NCI-H187 treated with DMSO at 0.1 percent for 48 hours (cell line): ENCODE measurements around the gene VWCE.
"Not testable (repeated sequence)": the region's sequence is repeated elsewhere in the genome, so short reads cannot be mapped to it uniquely, and the experiment has no call there.

ENCODE experiments used
- DNase-seq: peaks from one replicate; lab custom pipeline; 2025; lab: John Stamatoyannopoulos, UW

VWCE gene

DNA sequence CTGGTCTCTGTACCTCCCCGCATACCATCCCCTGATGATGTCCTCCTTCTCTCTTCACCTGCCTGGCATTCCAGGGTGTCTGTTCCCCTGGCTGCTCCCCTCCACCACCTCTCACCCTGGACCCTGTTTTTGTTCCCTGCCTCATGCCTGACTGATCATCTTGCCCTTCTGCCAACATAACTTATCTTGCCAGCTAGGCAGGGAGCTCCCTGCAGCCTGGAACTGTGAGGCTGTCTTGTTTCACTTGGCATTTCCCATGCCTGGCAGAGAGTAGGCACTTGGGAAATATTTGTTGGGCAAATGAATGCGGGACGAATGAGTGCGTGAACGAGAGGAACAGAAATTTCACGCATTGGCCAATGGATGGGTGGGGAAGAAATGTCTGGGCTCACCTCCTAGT lies 84.5 kb downstream of the VWCE start:
- DNase-seq = not testable (repeated sequence)
